GM18520 (cell line): ENCODE data around the gene GPR55.
"Not testable (repeated sequence)": the region's sequence is repeated elsewhere in the genome, so short reads cannot be mapped to it uniquely, and the experiment has no call there.

Experiments
- ATAC-seq: cut with Tn5 transposase; IDR thresholded peaks from one replicate; pipeline ENCODE4 v1.9.1; 2021; ENCODE audit not compliant: unreplicated experiment

The GPR55 gene

GRCh38 chr2:230951396-230951795, 26.4 kb upstream of the GPR55 start:
- ATAC-seq: no peak

- no peak for ATAC-seq
Measured at GRCh38 chr2:230950874-230951339, 25.9 kb upstream of the GPR55 start.

- ATAC-seq: peak; percentile 43
Measured at GRCh38 chr2:230949966-230950873, 25.2 kb upstream of the GPR55 start.

- ATAC-seq: no peak
Measured at GRCh38 chr2:230947908-230948365, 22.9 kb upstream of the GPR55 start.

GRCh38 chr2:230947235-230947576, 22.2 kb upstream of the GPR55 start:
- ATAC-seq: no peak

- ATAC-seq: no peak
Measured at GRCh38 chr2:230946429-230947234, 21.6 kb upstream of the GPR55 start.

- no peak for ATAC-seq
Measured at GRCh38 chr2:230944757-230945372, 19.8 kb upstream of the GPR55 start.

GRCh38 chr2:230944123-230944653, 19.1 kb upstream of the GPR55 start:
- peak; percentile 34 for ATAC-seq

- peak; percentile 35 for ATAC-seq
Measured at GRCh38 chr2:230942920-230943896, 18.2 kb upstream of the GPR55 start.

GRCh38 chr2:230942371-230942770, 17.3 kb upstream of the GPR55 start:
- no peak for ATAC-seq

GRCh38 chr2:230941202-230942180, 16.4 kb upstream of the GPR55 start:
- no peak for ATAC-seq

GRCh38 chr2:230940471-230940815, 15.4 kb upstream of the GPR55 start:
- ATAC-seq: no peak

- no peak for ATAC-seq
Measured at GRCh38 chr2:230939691-230940470, 14.8 kb upstream of the GPR55 start.

- ATAC-seq: no peak
Measured at GRCh38 chr2:230939066-230939591, 14.1 kb upstream of the GPR55 start.

- ATAC-seq: no peak
Measured at GRCh38 chr2:230938516-230939065, 13.5 kb upstream of the GPR55 start.

GRCh38 chr2:230938098-230938497, 13.1 kb upstream of the GPR55 start:
- ATAC-seq: no peak

- ATAC-seq: no peak
Measured at GRCh38 chr2:230937362-230937761, 12.3 kb upstream of the GPR55 start.

GRCh38 chr2:230936243-230936642, 11.2 kb upstream of the GPR55 start:
- not testable (repeated sequence) for ATAC-seq
